Naive B cell (primary cell): ENCODE data around the gene ZNF784. TPM values are rescaled to one million over a fixed set of nuclear protein-coding genes. Genes with fewer than 3 reads are reported as not detected.

Source experiments
- ATAC-seq, 2 donors: fragments of 150-1000 bp; cut with Tn5 transposase; 2 replicates each; pipeline ENCODE4 v1.10.0; 2021; ENCODE audit warnings: low read depth in 2 of 2, mild to moderate bottlenecking in 2 of 2, moderate library complexity in 2 of 2
- DNase-seq: peaks from one replicate; pipeline ENCODE4 v3.0.0; 2022
- H3K27ac Mint-ChIP-seq, 6 donors: one replicate each; pipeline ENCODE4 v1.8.0; 2020 to 2022; ENCODE audit warnings: mild to moderate bottlenecking in 6 of 6, mixed read lengths in 6 of 6, moderate library complexity in 5 of 6, inconsistent platforms in 2 of 6
- H3K27me3 Mint-ChIP-seq, 3 donors: one replicate each; pipeline ENCODE4 v1.8.0; 2021 to 2022; ENCODE audit warnings: mixed read lengths in 3 of 3, mild to moderate bottlenecking in 1 of 3
- H3K36me3 Mint-ChIP-seq, 2 donors: one replicate each; pipeline ENCODE4 v1.8.0; 2020 to 2022; ENCODE audit warnings: mixed read lengths in 2 of 2, inconsistent platforms in 1 of 2, mild to moderate bottlenecking in 1 of 2
- H3K4me1 Mint-ChIP-seq, 3 donors: one replicate each; pipeline ENCODE4 v1.8.0; 2020 to 2022; ENCODE audit warnings: mixed read lengths in 3 of 3, inconsistent platforms in 1 of 3, mild to moderate bottlenecking in 1 of 3, moderate library complexity in 1 of 3
- H3K4me3 Mint-ChIP-seq, 8 donors: one replicate each; pipeline ENCODE4 v1.8.0; 2020 to 2022; ENCODE audit warnings: mild to moderate bottlenecking in 8 of 8, mixed read lengths in 8 of 8, moderate library complexity in 8 of 8, inconsistent platforms in 2 of 8
- H3K9me3 Mint-ChIP-seq, 7 donors: one replicate each; pipeline ENCODE4 v1.8.0; 2020 to 2022; ENCODE audit warnings: mixed read lengths in 7 of 7, mild to moderate bottlenecking in 5 of 7, inconsistent platforms in 2 of 7, moderate library complexity in 1 of 7
- polyA plus RNA-seq, 6 donors: library from polyadenylated mRNA; unstranded; fragments of 300-500 nt; fragmentation: Illumina TruSeq; gene quantifications; one replicate each; pipeline ENCODE4 v1.2.3, GENCODE V29; 2021; ENCODE audit warnings: low read depth in 6 of 6

ZNF784 gene, protein sequence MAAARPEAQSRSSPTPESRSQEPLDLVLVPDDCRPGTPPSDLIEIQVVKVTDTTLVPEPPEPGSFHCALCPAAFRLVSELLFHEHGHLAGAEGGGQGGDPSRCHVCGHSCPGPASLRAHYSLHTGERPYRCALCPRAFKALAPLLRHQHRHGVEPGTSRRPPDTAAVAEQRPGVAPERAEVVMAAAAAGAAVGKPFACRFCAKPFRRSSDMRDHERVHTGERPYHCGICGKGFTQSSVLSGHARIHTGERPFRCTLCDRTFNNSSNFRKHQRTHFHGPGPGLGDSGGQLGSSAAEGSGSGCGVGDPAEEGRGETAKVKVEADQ
- 1 to 10 TPM in 4 of 6 donors, under 1 TPM in 1, not detected in 1; 0.95 to 3.5 (median 2.7) TPM for polyA plus RNA-seq

GRCh38 chr19:55624109-55625003 is at the start of gene ZNF784:
ZNF784 (minus strand) TSS chr19:55624566; CDS start chr19:55624561, 5 bp downstream.
- peak; percentile 91 for DNase-seq
- peaks cover 0 to 4% (median 0%) of the 10 kb centered on the region in 3 donors for H3K27me3 Mint-ChIP-seq
- no peaks in the 10 kb centered on the region for H3K36me3 Mint-ChIP-seq
- H3K4me1 Mint-ChIP-seq = peaks cover 12 to 31% (median 20%) of the 10 kb centered on the region in 3 donors
- H3K27ac Mint-ChIP-seq = peak within 1 kb of the TSS; percentile 96 to 100 (median 98)
- H3K9me3 Mint-ChIP-seq = peaks cover 0 to 5% (median 0%) of the 10 kb centered on the region in 7 donors
- H3K4me3 Mint-ChIP-seq = peak within 1 kb of the TSS; percentile 87 to 98 (median 94)
- peak; percentile 72 to 76 for ATAC-seq

GRCh38 chr19:55673889-55674288 is 49.5 kb upstream of the ZNF784 start:
- DNase-seq (no peak), ATAC-seq (no peak)
- Mint-ChIP-seq H3K27me3 (no peaks in the 10 kb centered on the region), H3K4me1 (peaks cover 51 to 74% (median 67%) of the 10 kb centered on the region in 3 donors), H3K27ac (peak overlapping the region; percentile 86 to 96 (median 88)), H3K9me3 (no peaks in the 10 kb centered on the region), H3K4me3 (peak overlapping the region in 4 of 8 donors; percentile 34 to 83 (median 63)), H3K36me3 (peaks cover 3 to 15% of the 10 kb centered on the region in 2 donors)

- no peaks in the 10 kb centered on the region for H3K27me3 Mint-ChIP-seq
- ATAC-seq (no peak), DNase-seq (no peak)
- H3K27ac Mint-ChIP-seq = peak overlapping the region; percentile 86 to 96 (median 88)
- H3K4me1 Mint-ChIP-seq = peaks cover 47 to 70% (median 63%) of the 10 kb centered on the region in 3 donors
- H3K4me3 Mint-ChIP-seq = peak overlapping the region in 5 of 8 donors; percentile 34 to 83 (median 47)
- H3K9me3 Mint-ChIP-seq = no peaks in the 10 kb centered on the region
- H3K36me3 Mint-ChIP-seq = peaks cover 3 to 15% of the 10 kb centered on the region in 2 donors
Observed at GRCh38 chr19:55673465-55673864, 49.1 kb upstream of the ZNF784 start.

DNA sequence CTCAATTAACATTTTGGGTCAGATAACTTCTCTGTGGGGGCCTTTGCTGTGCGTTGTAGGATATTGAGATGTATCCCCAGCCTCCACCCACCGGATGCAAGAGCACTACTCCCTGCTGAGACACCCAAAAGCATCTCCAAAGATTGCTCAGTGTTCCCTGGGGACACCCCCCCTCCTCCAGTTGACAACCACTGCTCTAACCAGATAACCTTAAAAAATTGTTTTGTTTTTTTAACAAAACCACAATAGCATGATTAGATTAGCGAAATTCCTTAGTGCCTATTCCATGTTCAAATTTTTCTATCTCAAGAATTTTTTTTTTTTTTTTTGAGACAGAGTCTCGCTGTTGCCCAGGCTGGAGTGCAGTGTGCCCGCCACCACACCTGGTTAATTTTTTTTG is 48.1 kb upstream of the ZNF784 start:
- Mint-ChIP-seq H3K4me3 (peak overlapping the region in 1 of 8 donors; percentile 76), H3K27ac (peak overlapping the region in 5 of 6 donors; percentile 27 to 96 (median 63)), H3K9me3 (no peaks in the 10 kb centered on the region), H3K4me1 (peaks cover 36 to 67% (median 52%) of the 10 kb centered on the region in 3 donors), H3K27me3 (no peaks in the 10 kb centered on the region), H3K36me3 (peaks cover 0 to 15% of the 10 kb centered on the region in 2 donors)
- no peak for ATAC-seq
- DNase-seq = no peak

DNA sequence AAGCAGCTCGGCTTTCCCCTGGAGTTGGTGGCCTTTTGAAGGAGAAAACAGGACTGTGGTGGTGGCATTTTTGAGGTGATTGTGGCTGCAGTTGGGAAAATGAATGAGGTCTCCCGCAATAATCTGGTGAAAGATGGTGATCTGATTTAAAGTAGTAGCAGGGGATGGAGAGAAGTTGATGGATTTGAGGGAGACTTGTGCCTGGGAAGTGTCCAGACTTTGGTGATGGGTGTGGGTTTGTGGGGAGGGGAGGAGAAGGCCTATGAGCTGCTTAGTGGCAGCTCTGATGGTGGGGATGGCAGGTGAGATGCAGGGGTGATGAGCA is 46.6 kb upstream of the ZNF784 start:
- Mint-ChIP-seq H3K36me3 (peaks cover 0 to 8% of the 10 kb centered on the region in 2 donors), H3K27ac (peak overlapping the region in 3 of 6 donors; percentile 36 to 87 (median 82)), H3K4me1 (peaks cover 29 to 57% (median 39%) of the 10 kb centered on the region in 3 donors), H3K4me3 (peak overlapping the region in 1 of 8 donors; percentile 69), H3K27me3 (no peaks in the 10 kb centered on the region), H3K9me3 (no peaks in the 10 kb centered on the region)
- no peak for ATAC-seq
- no peak for DNase-seq

- no peaks in the 10 kb centered on the region for H3K27me3 Mint-ChIP-seq
- peaks cover 0 to 4% of the 10 kb centered on the region in 2 donors for H3K36me3 Mint-ChIP-seq
- no peaks in the 10 kb centered on the region for H3K9me3 Mint-ChIP-seq
- no peak for ATAC-seq
- peaks cover 25 to 55% (median 34%) of the 10 kb centered on the region in 3 donors for H3K4me1 Mint-ChIP-seq
- H3K27ac Mint-ChIP-seq = peak overlapping the region in 1 of 6 donors; percentile 85
- peak overlapping the region in 1 of 8 donors; percentile 69 for H3K4me3 Mint-ChIP-seq
- DNase-seq = no peak
Observed at GRCh38 chr19:55670280-55671053, 46.1 kb upstream of the ZNF784 start.

GRCh38 chr19:55669418-55670279 is 45.3 kb upstream of the ZNF784 start:
- ATAC-seq (no peak), DNase-seq (no peak)
- Mint-ChIP-seq H3K9me3 (no peaks in the 10 kb centered on the region), H3K36me3 (no peaks in the 10 kb centered on the region), H3K4me1 (peaks cover 23 to 51% (median 33%) of the 10 kb centered on the region in 3 donors), H3K27ac (peak overlapping the region in 1 of 6 donors; percentile 36), H3K27me3 (no peaks in the 10 kb centered on the region), H3K4me3 (peak overlapping the region in 1 of 8 donors; percentile 30)

- Mint-ChIP-seq H3K27me3 (no peaks in the 10 kb centered on the region), H3K9me3 (no peaks in the 10 kb centered on the region), H3K36me3 (peaks cover 0 to 6% of the 10 kb centered on the region in 2 donors), H3K4me1 (peaks cover 18 to 47% (median 34%) of the 10 kb centered on the region in 3 donors), H3K27ac (peak overlapping the region in 1 of 6 donors; percentile 36), H3K4me3 (no peak overlapping the region)
- DNase-seq (no peak), ATAC-seq (no peak)
Observed at GRCh38 chr19:55668603-55669348, 44.4 kb upstream of the ZNF784 start.

DNA sequence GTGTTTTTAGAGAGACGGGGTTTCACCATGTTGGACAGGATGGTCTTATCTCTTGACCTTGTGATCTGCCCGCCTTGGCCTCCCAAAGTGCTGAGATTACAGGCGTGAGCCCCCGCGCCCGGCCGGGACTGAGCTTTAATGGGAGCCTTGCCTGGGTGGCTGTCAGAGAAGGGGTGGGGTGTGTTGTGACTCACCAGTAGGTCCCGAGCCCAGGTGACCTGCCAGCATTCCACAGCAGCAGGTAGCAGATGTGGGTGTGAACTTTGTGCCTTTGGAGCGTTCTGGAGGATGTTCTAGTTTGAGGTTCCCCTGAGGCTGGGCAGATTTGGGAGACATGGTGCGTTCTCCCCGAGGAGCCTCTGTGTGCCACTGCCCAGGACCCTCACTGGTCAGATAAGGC is 43.6 kb upstream of the ZNF784 start:
- ATAC-seq (no peak), DNase-seq (no peak)
- Mint-ChIP-seq H3K4me1 (peaks cover 23 to 49% (median 29%) of the 10 kb centered on the region in 3 donors), H3K4me3 (no peak overlapping the region), H3K9me3 (no peaks in the 10 kb centered on the region), H3K27me3 (no peaks in the 10 kb centered on the region), H3K36me3 (peaks cover 3 to 14% of the 10 kb centered on the region in 2 donors), H3K27ac (peak overlapping the region in 1 of 6 donors; percentile 41)

DNA sequence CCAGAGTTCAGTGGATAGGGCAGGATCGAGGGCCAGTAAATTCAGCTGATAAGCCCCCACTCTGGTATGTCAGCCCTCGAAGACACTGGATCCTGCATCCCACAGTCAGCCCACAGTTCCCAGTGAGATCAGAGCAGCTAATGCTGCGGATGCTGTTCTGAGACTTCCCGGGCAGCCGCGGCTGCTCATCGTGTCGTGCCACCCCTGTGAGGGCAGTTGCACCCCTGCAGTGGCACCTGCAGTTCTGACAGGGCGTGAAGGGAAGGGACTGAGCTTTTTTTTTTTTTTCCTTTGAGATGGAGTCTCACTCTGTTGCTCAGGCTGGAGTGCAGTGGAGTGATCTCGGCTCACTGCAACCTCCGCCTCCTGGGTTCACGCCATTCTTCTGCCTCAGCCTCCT is 43.1 kb upstream of the ZNF784 start:
- peak overlapping the region in 1 of 8 donors; percentile 24 for H3K4me3 Mint-ChIP-seq
- H3K27me3 Mint-ChIP-seq = no peaks in the 10 kb centered on the region
- H3K4me1 Mint-ChIP-seq = peaks cover 28 to 53% (median 31%) of the 10 kb centered on the region in 3 donors
- no peak for DNase-seq
- no peak for ATAC-seq
- peak overlapping the region in 2 of 6 donors; percentile 41 to 49 for H3K27ac Mint-ChIP-seq
- H3K36me3 Mint-ChIP-seq = peaks cover 7 to 18% of the 10 kb centered on the region in 2 donors
- H3K9me3 Mint-ChIP-seq = no peaks in the 10 kb centered on the region

GRCh38 chr19:55667006-55667381 is 42.6 kb upstream of the ZNF784 start:
- Mint-ChIP-seq H3K36me3 (peaks cover 7 to 24% of the 10 kb centered on the region in 2 donors), H3K27me3 (no peaks in the 10 kb centered on the region), H3K9me3 (no peaks in the 10 kb centered on the region), H3K4me3 (peak overlapping the region in 1 of 8 donors; percentile 24), H3K4me1 (peaks cover 30 to 53% (median 32%) of the 10 kb centered on the region in 3 donors), H3K27ac (peak overlapping the region in 1 of 6 donors; percentile 32)
- no peak for DNase-seq
- no peak for ATAC-seq
